Epithelial cell of esophagus (primary cell): ENCODE measurements around the gene STAM.

Experiments used
- DNase-seq: peaks from one replicate; pipeline ENCODE4 v3.0.0; 2010; ENCODE audit warnings: low read depth
- H3K4me3 ChIP-seq: 2 replicates; pipeline ENCODE4 v1.5.1; 2011; ENCODE audit warnings: mild to moderate bottlenecking, low read length, control low read depth
- TF ChIP-seq, protein P1 (sequence below): IDR thresholded peaks from 2 replicates; pipeline ENCODE4 v1.5.1; 2011; ENCODE audit warnings: low read depth, mild to moderate bottlenecking, low read length, control low read depth, inconsistent platforms; ENCODE audit not compliant: insufficient read depth; ENCODE audit errors: missing control alignments

The STAM gene

DNA sequence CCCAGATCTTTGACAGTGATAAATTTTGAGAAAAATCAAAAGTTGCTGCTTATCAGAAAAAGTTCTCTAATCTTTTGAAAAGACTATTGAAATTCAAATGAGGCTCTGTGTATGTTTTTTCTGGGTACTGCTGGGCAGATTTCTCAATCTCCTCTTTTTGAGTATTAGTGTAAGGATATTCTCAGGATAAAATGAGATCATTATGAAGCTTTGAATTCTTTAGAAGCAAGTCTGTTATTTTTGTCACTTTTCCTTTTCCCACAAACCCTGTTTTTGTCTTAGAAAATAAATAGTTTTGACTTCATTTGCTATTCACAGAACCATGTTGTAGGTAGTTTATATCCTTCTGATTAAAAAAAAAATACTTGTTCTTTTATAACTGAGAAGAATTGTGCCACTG, 7.9 kb downstream of the STAM start:
- DNase-seq, result no peak
- TF ChIP-seq, protein P1, sequence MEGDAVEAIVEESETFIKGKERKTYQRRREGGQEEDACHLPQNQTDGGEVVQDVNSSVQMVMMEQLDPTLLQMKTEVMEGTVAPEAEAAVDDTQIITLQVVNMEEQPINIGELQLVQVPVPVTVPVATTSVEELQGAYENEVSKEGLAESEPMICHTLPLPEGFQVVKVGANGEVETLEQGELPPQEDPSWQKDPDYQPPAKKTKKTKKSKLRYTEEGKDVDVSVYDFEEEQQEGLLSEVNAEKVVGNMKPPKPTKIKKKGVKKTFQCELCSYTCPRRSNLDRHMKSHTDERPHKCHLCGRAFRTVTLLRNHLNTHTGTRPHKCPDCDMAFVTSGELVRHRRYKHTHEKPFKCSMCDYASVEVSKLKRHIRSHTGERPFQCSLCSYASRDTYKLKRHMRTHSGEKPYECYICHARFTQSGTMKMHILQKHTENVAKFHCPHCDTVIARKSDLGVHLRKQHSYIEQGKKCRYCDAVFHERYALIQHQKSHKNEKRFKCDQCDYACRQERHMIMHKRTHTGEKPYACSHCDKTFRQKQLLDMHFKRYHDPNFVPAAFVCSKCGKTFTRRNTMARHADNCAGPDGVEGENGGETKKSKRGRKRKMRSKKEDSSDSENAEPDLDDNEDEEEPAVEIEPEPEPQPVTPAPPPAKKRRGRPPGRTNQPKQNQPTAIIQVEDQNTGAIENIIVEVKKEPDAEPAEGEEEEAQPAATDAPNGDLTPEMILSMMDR, result no peak
- H3K4me3 ChIP-seq, result no peak overlapping the region

DNA sequence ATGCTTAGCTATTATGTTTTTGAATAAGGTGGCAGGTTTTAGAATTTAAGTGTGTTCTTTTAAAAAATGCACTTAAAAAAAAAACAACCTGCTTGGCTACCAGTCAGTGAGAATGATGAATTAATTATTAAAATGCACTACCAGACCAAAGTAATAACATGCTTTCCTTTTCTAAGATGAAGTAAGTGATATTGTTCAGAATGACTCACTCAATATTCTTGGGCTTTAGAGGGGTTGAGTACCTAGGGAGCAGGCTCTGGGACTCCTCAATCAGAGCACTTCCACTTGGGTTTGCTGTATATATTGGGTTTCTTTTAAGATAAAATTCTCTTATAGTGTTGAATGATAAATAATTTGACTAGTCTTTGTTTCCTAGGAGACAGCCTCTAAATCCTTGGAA, 8.6 kb downstream of the STAM start:
- H3K4me3 ChIP-seq, result no peak overlapping the region
- peak; percentile 18 for DNase-seq
- TF ChIP-seq, protein P1, result no peak

DNA sequence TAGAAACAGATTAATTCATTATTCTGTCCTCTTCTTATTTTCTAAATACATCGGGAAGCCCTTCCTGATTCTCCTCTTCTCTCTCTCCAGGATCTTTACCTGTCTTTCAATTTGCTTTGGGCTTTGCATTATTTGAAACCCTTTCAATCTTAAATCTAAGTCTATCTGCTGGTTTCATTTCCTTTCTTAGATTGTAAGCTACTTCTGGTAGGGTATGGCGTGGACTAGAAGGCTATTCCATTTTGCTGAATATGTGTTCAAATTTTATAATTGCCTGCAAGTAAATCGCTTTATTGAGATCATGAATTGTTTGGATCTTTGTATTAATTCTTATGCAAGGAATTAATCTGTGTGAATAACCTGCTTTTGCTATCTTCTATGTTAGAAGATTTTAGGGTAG, 11.1 kb downstream of the STAM start:
- no peak overlapping the region for H3K4me3 ChIP-seq
- DNase-seq, result no peak
- TF ChIP-seq, protein P1, result no peak

DNA sequence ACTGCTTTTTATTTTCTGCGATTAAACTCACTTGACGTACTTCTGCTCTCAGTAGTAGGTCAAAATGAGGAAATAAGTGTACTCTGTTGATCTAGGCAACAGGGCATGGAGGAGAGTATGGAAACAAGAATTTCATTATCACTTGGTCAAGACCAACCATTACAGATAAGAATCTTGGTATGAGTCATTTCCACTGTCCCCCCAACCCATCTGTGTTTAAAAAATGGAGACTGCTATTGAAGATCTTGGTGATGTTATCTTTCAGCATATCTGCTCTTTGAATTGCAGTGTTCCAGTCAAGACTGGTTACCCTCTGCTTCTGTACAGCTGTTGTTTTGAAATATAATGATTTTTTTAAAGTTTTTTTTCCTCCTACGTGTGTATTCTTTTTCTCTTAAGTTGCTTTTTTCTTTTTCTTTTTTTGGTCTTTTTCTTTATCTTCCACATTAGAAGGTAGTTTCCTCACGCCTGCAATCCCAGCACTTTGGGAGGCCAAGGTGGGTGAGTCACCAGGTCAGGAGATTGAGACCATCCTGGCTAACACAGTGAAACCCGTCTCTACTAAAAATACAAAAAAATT, 11.7 kb downstream of the STAM start:
- no peak overlapping the region for H3K4me3 ChIP-seq
- TF ChIP-seq, protein P1, result no peak
- no peak for DNase-seq

DNA sequence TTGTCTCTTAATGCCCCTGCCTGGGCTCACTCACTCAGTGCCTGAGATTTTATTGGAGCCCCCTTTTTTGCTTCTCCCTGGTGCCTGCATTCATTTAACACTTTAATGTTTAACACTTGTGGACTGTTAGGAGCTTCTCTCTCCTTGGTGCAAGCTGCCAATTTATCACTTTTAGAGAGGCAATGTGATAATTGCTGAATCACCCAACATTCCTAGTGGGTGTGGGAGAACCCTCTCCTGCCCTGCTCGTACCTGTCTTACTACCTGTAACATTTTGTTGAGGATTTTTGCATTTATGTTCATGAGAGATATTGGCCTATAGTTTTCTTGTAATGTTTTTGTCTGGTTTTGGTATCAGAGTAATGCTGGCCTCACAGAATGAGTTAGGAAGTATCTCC, 13.2 kb downstream of the STAM start:
- TF ChIP-seq, protein P1, result no peak
- DNase-seq, result peak; percentile 62
- no peak overlapping the region for H3K4me3 ChIP-seq

DNA sequence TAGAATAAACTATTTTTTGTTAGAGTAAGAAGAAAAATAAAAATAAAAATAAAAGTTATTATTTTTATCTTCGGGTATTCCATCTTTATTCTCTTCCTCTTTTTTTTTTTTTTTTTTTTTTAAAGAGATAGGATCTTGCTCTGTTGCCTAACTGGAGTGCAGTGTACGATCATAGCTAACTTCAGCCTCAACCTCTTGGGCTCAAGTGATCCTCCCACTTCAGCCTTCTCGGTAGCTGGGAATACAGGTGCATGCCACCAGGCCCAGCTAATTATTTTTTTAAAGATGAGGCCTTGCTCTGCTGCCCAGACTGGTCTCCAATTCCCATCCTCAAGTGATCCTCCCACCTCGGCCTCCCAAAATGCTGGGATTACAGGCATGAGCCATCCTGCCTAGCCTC, 15.4 kb downstream of the STAM start:
- H3K4me3 ChIP-seq, result no peak overlapping the region
- TF ChIP-seq, protein P1, result no peak
- DNase-seq, result no peak

DNA sequence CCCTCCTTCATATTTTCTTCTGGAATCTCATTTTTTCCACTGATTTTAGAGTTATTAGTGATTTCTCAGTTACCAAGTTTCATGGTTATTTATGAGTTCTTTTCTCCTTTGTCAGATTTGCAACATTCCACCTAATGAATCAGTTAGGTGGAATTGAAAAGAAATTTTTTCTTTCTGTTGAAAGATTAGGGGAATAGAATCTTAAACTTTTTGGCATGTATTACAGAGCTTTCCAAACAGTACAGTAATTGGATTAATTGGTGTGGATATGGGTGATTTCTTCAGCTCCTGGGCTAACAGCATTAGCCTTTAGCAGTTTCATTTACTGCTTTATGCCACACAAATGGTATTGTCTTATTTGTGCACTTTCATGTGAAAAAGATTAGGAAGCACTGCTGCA, 17.0 kb downstream of the STAM start:
- H3K4me3 ChIP-seq, result no peak overlapping the region
- no peak for DNase-seq
- TF ChIP-seq, protein P1, result no peak
